Keratinocyte (primary cell): ENCODE measurements around the gene ALB. TPM values are rescaled to one million over a fixed set of nuclear protein-coding genes. Genes with fewer than 3 reads are reported as not detected.

Source experiments
- DNase-seq: peaks from one replicate; pipeline ENCODE4 v3.0.0-alpha.2; 2011; ENCODE audit warnings: low read depth, missing footprints, low spot score
- FAIRE-seq: peaks from 2 replicates; lab custom pipeline; 2011; peaks lifted over from hg19 to GRCh38; lab: Jason Lieb, UNC
- H2AFZ ChIP-seq: 2 replicates; pipeline ENCODE4 v1.6.0; 2012; ENCODE audit warnings: low read length, control low read depth, inconsistent platforms; ENCODE audit not compliant: control insufficient read depth
- H3K27ac ChIP-seq: 2 replicates; pipeline ENCODE4 v1.5.1; 2011; ENCODE audit warnings: low read length; ENCODE audit not compliant: control insufficient read depth, insufficient read depth
- H3K27me3 ChIP-seq: 3 replicates; pipeline ENCODE4 v1.6.0; 2011; ENCODE audit warnings: low read length; ENCODE audit not compliant: control insufficient read depth, insufficient read depth; ENCODE audit errors: extremely low read depth
- H3K36me3 ChIP-seq, 2 experiments: 2 replicates in 1 of 2; 3 replicates in 1 of 2; pipeline ENCODE4 v1.5.1; 2011; ENCODE audit warnings: low read length in 2 of 2, mild to moderate bottlenecking in 1 of 2; ENCODE audit not compliant: control insufficient read depth in 2 of 2, insufficient read depth in 2 of 2; ENCODE audit errors: extremely low read depth in 1 of 2
- H3K4me1 ChIP-seq: 3 replicates; pipeline ENCODE4 v1.5.1; 2011; ENCODE audit warnings: low read length; ENCODE audit not compliant: control insufficient read depth, insufficient read depth; ENCODE audit errors: extremely low read depth
- H3K4me2 ChIP-seq: 3 replicates; pipeline ENCODE4 v1.6.0; 2011; ENCODE audit warnings: low read depth, low read length; ENCODE audit not compliant: control insufficient read depth, insufficient read depth; ENCODE audit errors: extremely low read depth
- H3K4me3 ChIP-seq, 3 experiments: fragments of 200-600 bp in 1 of 3; sonication (generic) in 1 of 3; 2 replicates in 2 of 3; 3 replicates in 1 of 3; pipeline ENCODE4 v1.5.1; 2011 to 2016; ENCODE audit warnings: low read length in 3 of 3, mild to moderate bottlenecking in 3 of 3, control low read depth in 2 of 3, inconsistent platforms in 1 of 3, low read depth in 1 of 3, mixed read lengths in 1 of 3, mixed run types in 1 of 3, moderate library complexity in 1 of 3; ENCODE audit not compliant: control insufficient read depth in 2 of 3, insufficient read depth in 2 of 3; ENCODE audit errors: extremely low read depth in 1 of 3
- H3K79me2 ChIP-seq: 2 replicates; pipeline ENCODE4 v1.6.0; 2012; ENCODE audit warnings: low read length; ENCODE audit not compliant: control insufficient read depth, insufficient read depth
- H3K9ac ChIP-seq: 3 replicates; pipeline ENCODE4 v1.6.0; 2011; ENCODE audit warnings: low read length; ENCODE audit not compliant: control insufficient read depth, insufficient read depth; ENCODE audit errors: extremely low read depth
- H3K9me1 ChIP-seq: 3 replicates; pipeline ENCODE4 v1.6.0; 2011; ENCODE audit warnings: low read length; ENCODE audit not compliant: control insufficient read depth, insufficient read depth; ENCODE audit errors: extremely low read depth
- H3K9me3 ChIP-seq: 2 replicates; pipeline ENCODE4 v1.5.1; 2012; ENCODE audit warnings: low read depth, low read length; ENCODE audit not compliant: control insufficient read depth
- H4K20me1 ChIP-seq: 3 replicates; pipeline ENCODE4 v1.6.0; 2011; ENCODE audit warnings: low read length; ENCODE audit not compliant: control insufficient read depth, insufficient read depth; ENCODE audit errors: extremely low read depth
- CTCF ChIP-seq, 3 experiments: IDR thresholded peaks in 1 of 3; conservative IDR thresholded peaks in 1 of 3; optimal IDR thresholded peaks in 1 of 3; 2 replicates in 2 of 3; 3 replicates in 1 of 3; pipeline versions ENCODE3 to v1.5.1; 2011; ENCODE audit warnings: low read length in 3 of 3, mild to moderate bottlenecking in 3 of 3, moderate library complexity in 2 of 3, control low read depth in 1 of 3, inconsistent platforms in 1 of 3; ENCODE audit not compliant: insufficient read depth in 2 of 3; ENCODE audit errors: extremely low read depth in 1 of 3
- EZH2 ChIP-seq: IDR thresholded peaks from one replicate; pipeline ENCODE4 v1.6.1; 2012; ENCODE audit warnings: inconsistent platforms, mild to moderate bottlenecking, low read length, moderate library complexity
- dilution Hi-C: fragments of 300-500 bp; cut with MboI; formaldehyde crosslinking; loops from one replicate; pipeline ENCODE4 v1.7.0; 2020; ENCODE audit warnings: low sequenced_read_pairs; ENCODE audit not compliant: extremely low pct_ligation_motif_present
- polyA plus RNA-seq, 5 experiments: library from polyadenylated mRNA; depleted of rRNA in 3 of 5; stranded (reverse) in 3 of 5; stranded (forward) in 1 of 5; unstranded in 1 of 5; fragments of >200 nt; gene quantifications; 1 replicate in 1 of 5; 2 replicates in 3 of 5; 3 replicates in 1 of 5; pipeline versions ENCODE4 v1.2.1 to v1.2.3, GENCODE V29; 2011 to 2012; ENCODE audit warnings: missing spikeins in 2 of 5, low read depth in 1 of 5, low replicate concordance in 1 of 5

ALB gene
- polyA plus RNA-seq, 1 donor (not counting 4 experiments of a cell fraction or from before 2014, with no cell fraction given), result not detected

- no peak overlapping the region for H3K4me3 ChIP-seq
- H2AFZ ChIP-seq, result no peak overlapping the region
- dilution Hi-C loops, result no loop called here
- no peak overlapping the region for H3K27ac ChIP-seq
- no peaks in the 10 kb centered on the region for H3K4me1 ChIP-seq
- no peak for DNase-seq
- TF ChIP-seq EZH2, result no peak
- no peak for TF ChIP-seq CTCF (optimal IDR thresholded peaks at IDR 0.05 in 1 of 3, IDR thresholded peaks at IDR 0.05 in 1 of 3, conservative IDR thresholded peaks at IDR 0.05 in 1 of 3; ENCODE audit: extremely low read depth in 1 of 3, insufficient read depth in 2 of 3, low read length in 3 of 3)
- H4K20me1 ChIP-seq, result no peaks in the 10 kb centered on the region
- H3K9ac ChIP-seq, result no peak overlapping the region
- FAIRE-seq, result no peak
- H3K9me1 ChIP-seq, result no peaks in the 10 kb centered on the region
- H3K79me2 ChIP-seq, result no peaks in the 10 kb centered on the region
- H3K36me3 ChIP-seq, result no peaks in the 10 kb centered on the region
- no peaks in the 10 kb centered on the region for H3K9me3 ChIP-seq
- no peaks in the 10 kb centered on the region for H3K27me3 ChIP-seq
- H3K4me2 ChIP-seq, result no peak overlapping the region
Observed at GRCh38 chr4:73379946-73380345, 24.1 kb upstream of the ALB start.

- TF ChIP-seq EZH2 (no peak), CTCF (optimal IDR thresholded peaks at IDR 0.05 in 1 of 3, IDR thresholded peaks at IDR 0.05 in 1 of 3, conservative IDR thresholded peaks at IDR 0.05 in 1 of 3; ENCODE audit: extremely low read depth in 1 of 3, insufficient read depth in 2 of 3, low read length in 3 of 3) (no peak)
- no peak overlapping the region for H3K4me3 ChIP-seq
- H3K79me2 ChIP-seq, result no peaks in the 10 kb centered on the region
- no peak overlapping the region for H3K27ac ChIP-seq
- no peak overlapping the region for H2AFZ ChIP-seq
- no peak for FAIRE-seq
- no peak overlapping the region for H3K4me2 ChIP-seq
- H3K9me1 ChIP-seq, result no peaks in the 10 kb centered on the region
- no peaks in the 10 kb centered on the region for H3K27me3 ChIP-seq
- H3K9me3 ChIP-seq, result no peaks in the 10 kb centered on the region
- DNase-seq, result no peak
- H3K9ac ChIP-seq, result no peak overlapping the region
- no peaks in the 10 kb centered on the region for H3K4me1 ChIP-seq
- dilution Hi-C loops, result no loop called here
- no peaks in the 10 kb centered on the region for H3K36me3 ChIP-seq
- H4K20me1 ChIP-seq, result no peaks in the 10 kb centered on the region
Observed at GRCh38 chr4:73381214-73381613, 22.9 kb upstream of the ALB start.
